C4-2B (cell line): ENCODE data around the gene HORMAD2.

Experiments
- CTCF ChIP-seq: fragments of 450-650 bp; conservative IDR thresholded peaks from 2 replicates; pipeline ENCODE4 v1.5.1; 2017; ENCODE audit warnings: mild to moderate bottlenecking
- ZFX ChIP-seq: fragments of 450-650 bp; IDR thresholded peaks from 2 replicates; pipeline ENCODE4 v1.6.1; 2017

DNA sequence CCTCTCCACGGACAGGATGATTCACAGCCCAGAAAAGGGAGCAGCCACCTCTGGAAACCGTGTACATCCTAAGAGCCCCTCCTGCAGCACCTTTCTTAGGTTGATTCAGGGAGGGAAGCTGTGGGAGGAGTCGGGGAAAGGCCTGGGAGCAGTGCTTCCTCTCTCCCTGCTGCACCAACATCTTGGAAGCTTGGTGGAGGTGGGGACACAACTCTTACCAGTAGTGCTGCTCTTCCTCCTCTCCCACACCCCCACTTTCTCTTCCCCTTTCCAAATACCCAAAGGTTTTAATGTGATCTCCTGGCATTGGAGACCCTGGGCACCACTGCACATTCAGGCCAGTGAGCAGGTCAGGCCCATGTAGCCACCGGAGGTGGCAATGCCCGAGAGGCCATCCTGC is 46.4 kb upstream of the HORMAD2 start:
- TF ChIP-seq ZFX (no peak), CTCF (no peak)
